ENCODE results near the gene CSKMT.
"Not testable (repeated sequence)": the region's sequence is repeated elsewhere in the genome, so short reads cannot be mapped to it uniquely, and the experiment has no call there.

Gene CSKMT

GRCh38 chr11:62689421-62690183 is 24.5 kb downstream of the CSKMT start, which contains the start of gene LRRN4CL:
LRRN4CL (minus strand) TSS chr11:62689530; CDS start chr11:62688508, 1,022 bp downstream.
- DNase-seq, result no peak

- DNase-seq, result not testable (repeated sequence)
These were observed 28.5 kb downstream of the CSKMT start for GRCh38 chr11:62693624-62694023.

GRCh38 chr11:62694455-62695167 is 29.5 kb downstream of the CSKMT start:
- DNase-seq, result peak; percentile 88 to 93 (median 90)

GRCh38 chr11:62702246-62702645 is 37.1 kb downstream of the CSKMT start:
- peak; percentile 85 to 95 (median 93) for DNase-seq

GRCh38 chr11:62703921-62704320 is 38.8 kb downstream of the CSKMT start:
- DNase-seq, result peak; percentile 19 to 38 (median 28)

- DNase-seq, result no peak
These were observed 40.3 kb downstream of the CSKMT start for GRCh38 chr11:62705413-62705812.

GRCh38 chr11:62705880-62706849 is 41.1 kb downstream of the CSKMT start:
- DNase-seq, result peak; percentile 96 to 99 (median 98)

GRCh38 chr11:62706850-62707247 is 41.7 kb downstream of the CSKMT start:
- no peak for DNase-seq

GRCh38 chr11:62707277-62707861 is 42.3 kb downstream of the CSKMT start, which contains the start of the genes BSCL2 and GNG3:
BSCL2 (minus strand) TSS chr11:62707424; CDS start chr11:62707195, 229 bp downstream.
GNG3 (plus strand) TSS chr11:62707676; CDS start chr11:62708296, 620 bp downstream.
- no peak for DNase-seq

- no peak for DNase-seq
These were observed 43.3 kb downstream of the CSKMT start for GRCh38 chr11:62708392-62708791.

- no peak for DNase-seq
These were observed 43.7 kb downstream of the CSKMT start for GRCh38 chr11:62708793-62709192.

GRCh38 chr11:62709247-62710000 is 44.3 kb downstream of the CSKMT start:
- peak; percentile 98 to 99 (median 98) for DNase-seq

GRCh38 chr11:62710001-62710345 is 44.9 kb downstream of the CSKMT start:
- DNase-seq, result peak; percentile 47 to 74 (median 69)

GRCh38 chr11:62712276-62712812 is 47.2 kb downstream of the CSKMT start:
- DNase-seq, result no peak

- DNase-seq, result no peak
These were observed 47.7 kb downstream of the CSKMT start for GRCh38 chr11:62712861-62713260.

- DNase-seq, result no peak
These were observed 48.2 kb downstream of the CSKMT start for GRCh38 chr11:62713343-62713742.

GRCh38 chr11:62715150-62716130 is 50.3 kb downstream of the CSKMT start:
- no peak for DNase-seq

- no peak for DNase-seq
These were observed 51.1 kb downstream of the CSKMT start for GRCh38 chr11:62716206-62716605.

GRCh38 chr11:62716816-62717215 is 51.7 kb downstream of the CSKMT start:
- DNase-seq, result no peak

Measured in suppressor macrophage treated with lipopolysaccharide for 1 hour (primary cell).